ENCODE measurements around the gene CABP1. TPM values are rescaled to one million over a fixed set of nuclear protein-coding genes. Genes with fewer than 3 reads are reported as not detected.

The CABP1 gene
- total and polyA plus RNA-seq, 2 of the 13 experiments (the other 11 are each of a cell fraction or from before 2014, with no cell fraction given), result not detected

GRCh38 chr12:120713861-120714482, 73.5 kb downstream of the CABP1 start:
- DNase-seq (ENCODE audit: low spot score) (peak; percentile 73), ATAC-seq (peak; percentile 47), FAIRE-seq (peak; percentile 86)
- Histone ChIP-seq H2AFZ (ENCODE audit: low read length) (no peak overlapping the region), H3K4me3 (replicated peaks in 1 of 3; ENCODE audit: insufficient read depth in 1 of 3, low read depth in 2 of 3, low read length in 3 of 3) (no peak overlapping the region), H3K79me2 (ENCODE audit: insufficient read depth, low read length) (peaks cover 14% of the 10 kb centered on the region), H3K36me3 (replicated peaks in 1 of 2; ENCODE audit: control insufficient read depth in 1 of 2, insufficient read depth in 2 of 2, low read length in 2 of 2) (peaks cover 2 to 33% of the 10 kb centered on the region in 2 experiments), H3K9ac (ENCODE audit: insufficient read depth, low read depth, low read length) (no peak overlapping the region), H3K4me1 (ENCODE audit: insufficient read depth, low read length) (peaks cover 37% of the 10 kb centered on the region), H4K20me1 (ENCODE audit: insufficient read depth, low read length) (no peaks in the 10 kb centered on the region; the same call in 1 of the 2 replicates), H3K9me3 (ENCODE audit: low read length) (no peaks in the 10 kb centered on the region), H3K27me3 (ENCODE audit: control insufficient read depth in 1 of 2, insufficient read depth in 2 of 2, low read length in 2 of 2) (no peaks in the 10 kb centered on the region), H3K4me2 (ENCODE audit: low read depth, low read length) (no peak overlapping the region), H3K27ac (ENCODE audit: extremely low read length, insufficient read depth, low read length) (no peak overlapping the region)
- no TSS peak for BruUV-seq (replicated peaks)
- WGBS (ENCODE audit: low lambda C conversion rate), result 26% methylated on average over 4 of the region's 4 CpGs
- ChIA-PET CTCF (ENCODE audit: low intra/inter-chr PET ratio, low total read pairs) (interaction anchor here (1.3 to 2.9 kb wide), 3 partner anchors 65 to 130 kb away, joined by 4 to 26 read pairs (median 21); no protein-coding TSS in a partner anchor), POLR2A (no interaction called here)
- intact Hi-C loops (cut with micrococcal nuclease; ENCODE audit: unreplicated experiment), result loop anchor here (1.0 to 2.0 kb wide), 2 partner anchors 25 to 64 kb away; no protein-coding TSS in a partner anchor
- in situ Hi-C loops (cut with HindIII; ENCODE audit: extremely low pct_ligation_motif_present, low pct_unique_long_range_greater_than_20kb), result loop anchor here (5.0 kb wide), 2 partner anchors 67 to 132 kb away; partner anchors contain the start of gene POP5
- peak; percentile 84 for TF ChIP-seq CTCF (CRISPR knock-in tag; IDR thresholded peaks at IDR 0.05)
- TF ChIP-seq ZKSCAN5 (CRISPR knock-in tag; IDR thresholded peaks at IDR 0.05), result no peak
- TF ChIP-seq GATAD2A (CRISPR knock-in tag; IDR thresholded peaks at IDR 0.05), result 0 out of 2 replicates have a peak, but pooled peaks have one; percentile 23
- TF ChIP-seq ZNF816 (CRISPR knock-in tag; IDR thresholded peaks at IDR 0.05; ENCODE audit: borderline replicate concordance), result no peak
- TF ChIP-seq XRCC5 (optimal IDR thresholded peaks at IDR 0.05; ENCODE audit: low read length), result peak; percentile 37
- no peak for TF ChIP-seq POLR2AphosphoS2 (IDR thresholded peaks at IDR 0.05; ENCODE audit: low read depth, low read length)
- TF ChIP-seq FOSL2 (CRISPR knock-in tag; IDR thresholded peaks at IDR 0.05), result peak; percentile 26; the same call in 1 of the 2 replicates
- no peak for TF ChIP-seq AGO1 (IDR thresholded peaks at IDR 0.05; ENCODE audit: low read depth, low read length, poor library complexity, severe bottlenecking)
- no peak for TF ChIP-seq EED (CRISPR knock-in tag; IDR thresholded peaks at IDR 0.05)
- TF ChIP-seq ATF4 (CRISPR knock-in tag; IDR thresholded peaks at IDR 0.05), result no peak
- TF ChIP-seq IRF2 (CRISPR knock-in tag; IDR thresholded peaks at IDR 0.05), result 0 out of 2 replicates have a peak, but pooled peaks have one; percentile 26
- TF ChIP-seq TEAD3 (CRISPR knock-in tag; optimal IDR thresholded peaks at IDR 0.05; ENCODE audit: borderline replicate concordance), result peak; percentile 56
- TF ChIP-seq KLF11 (CRISPR knock-in tag; IDR thresholded peaks at IDR 0.05), result 0 out of 2 replicates have a peak, but pooled peaks have one; percentile 33
- TF ChIP-seq ZNF136 (CRISPR knock-in tag; IDR thresholded peaks at IDR 0.05; ENCODE audit: low read depth), result no peak
- TF ChIP-seq SMC3 (IDR thresholded peaks at IDR 0.05; ENCODE audit: low read length), result peak; percentile 93
- TF ChIP-seq ZKSCAN8 (CRISPR knock-in tag; IDR thresholded peaks at IDR 0.05; ENCODE audit: borderline replicate concordance), result 0 out of 2 replicates have a peak, but pooled peaks have one; percentile 21
- 0 out of 2 replicates have a peak, but pooled peaks have one; percentile 20 for TF ChIP-seq MIXL1 (CRISPR knock-in tag; IDR thresholded peaks at IDR 0.05)
- TF ChIP-seq ZSCAN31 (CRISPR knock-in tag; IDR thresholded peaks at IDR 0.05; ENCODE audit: low read depth), result no peak
- no peak for TF ChIP-seq ZNF619 (CRISPR knock-in tag; IDR thresholded peaks at IDR 0.05)
- peak; percentile 73 for TF ChIP-seq RAD21 (CRISPR knock-in tag; IDR thresholded peaks at IDR 0.05)
- no peak for TF ChIP-seq BRCA1 (CRISPR knock-in tag; IDR thresholded peaks at IDR 0.05)
- TF ChIP-seq STAG1 (CRISPR knock-in tag; IDR thresholded peaks at IDR 0.05), result peak; percentile 82
